ENCODE results near the gene ASB8. TPM values are rescaled to one million over a fixed set of nuclear protein-coding genes. Genes with fewer than 3 reads are reported as not detected.
A peak's percentile ranks its signal among the peaks of the same experiment; 100 is the strongest.
"Not testable (repeated sequence)": the region's sequence is repeated elsewhere in the genome, so short reads cannot be mapped to it uniquely, and the experiment has no call there.

Gene ASB8
- total and polyA plus RNA-seq, 2 donors, result 28.7 to 32.0 TPM

DNA sequence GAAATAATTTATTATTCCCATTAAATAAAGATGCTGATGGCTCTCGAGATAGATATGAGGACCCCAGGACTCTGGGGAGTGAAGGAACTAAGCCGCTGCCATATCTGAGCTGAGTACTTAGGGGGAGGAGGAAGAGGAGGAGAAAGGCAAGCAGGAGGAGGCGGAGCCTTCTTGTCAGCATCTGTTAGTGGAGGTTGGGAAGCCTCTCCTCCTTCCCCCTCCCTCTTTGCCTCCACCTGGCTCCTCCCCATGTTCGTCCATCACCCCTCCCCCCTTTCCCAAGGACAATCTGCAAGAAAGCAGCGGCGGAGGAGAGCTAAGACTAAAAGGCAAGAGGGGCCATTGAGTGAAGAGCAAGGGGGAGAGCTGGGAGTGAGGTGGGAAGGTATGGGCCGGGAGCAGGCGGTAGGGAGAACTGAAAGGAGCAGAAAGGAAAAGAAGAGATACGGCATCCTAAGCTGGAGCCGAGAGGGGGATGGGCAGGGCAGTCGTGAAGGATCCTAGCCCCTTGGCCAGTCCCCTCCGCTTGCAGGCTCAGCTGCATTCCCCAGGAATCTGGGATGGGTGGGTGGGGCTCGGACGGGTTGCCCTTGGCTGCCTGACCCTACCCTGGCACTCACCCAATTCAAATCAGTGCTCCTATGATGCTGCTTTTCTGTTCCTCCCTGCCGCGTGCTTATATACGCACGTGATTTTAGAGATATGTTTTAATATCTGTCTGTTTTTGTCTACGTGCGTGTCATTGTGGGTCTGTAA is 38.1 kb downstream of the ASB8 start, which contains the start of gene PFKM:
Gene PFKM (plus strand): TSS at position 287 of the 756 bp plus-strand sequence. CDS start 3,411 bp downstream, outside the sequence.
- WGBS, result under 1% methylated on average over 20 of the region's 20 CpGs
- peak within 1 kb of the TSS; percentile 18 for H3K27ac ChIP-seq (ENCODE audit: low read depth)
- H3K4me1 ChIP-seq (ENCODE audit: insufficient read depth), result no peaks in the 10 kb centered on the region
- peak; percentile 84 for DNase-seq (ENCODE audit: extremely low spot score)
- peaks cover 2% of the 10 kb centered on the region for H3K36me3 ChIP-seq (ENCODE audit: insufficient read depth)
- peak within 1 kb of the TSS; percentile 53 for H3K4me3 ChIP-seq (ENCODE audit: low read depth, low read length)

DNA sequence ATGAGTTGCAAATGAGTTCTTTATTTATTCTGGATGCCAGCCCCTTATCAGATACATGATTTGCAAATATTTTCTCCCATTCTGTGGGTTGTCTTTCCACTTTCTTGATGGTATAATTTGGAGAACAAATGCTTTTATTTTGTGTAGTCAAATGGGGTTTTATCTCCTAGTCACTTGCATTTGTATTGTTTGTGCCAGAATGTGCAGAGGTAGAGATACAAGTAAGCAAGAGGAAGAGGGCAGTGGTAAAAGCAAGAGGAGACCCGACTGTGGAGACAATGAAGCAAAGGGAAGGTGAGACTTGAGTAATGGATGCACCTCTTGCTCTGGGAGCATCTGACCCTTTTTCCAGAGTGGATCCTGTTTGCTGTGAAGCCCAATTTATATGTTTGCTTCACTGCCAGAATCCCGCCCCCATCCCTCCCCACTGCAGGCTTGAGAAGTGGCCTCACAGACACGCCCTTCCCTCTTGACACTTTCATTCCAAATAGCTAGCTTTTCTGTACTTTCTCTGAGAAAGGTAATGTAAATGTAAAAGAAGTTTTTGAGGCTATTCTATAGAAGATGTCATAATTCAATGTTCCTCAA is 38.9 kb downstream of the ASB8 start:
- 18% methylated on average over 3 of the region's 3 CpGs for WGBS
- Histone ChIP-seq H3K4me3 (ENCODE audit: low read depth, low read length) (peak overlapping the region; percentile 53), H3K27ac (ENCODE audit: low read depth) (no peak overlapping the region), H3K4me1 (ENCODE audit: insufficient read depth) (no peaks in the 10 kb centered on the region), H3K36me3 (ENCODE audit: insufficient read depth) (peaks cover 2% of the 10 kb centered on the region)
- DNase-seq (ENCODE audit: extremely low spot score), result no peak

DNA sequence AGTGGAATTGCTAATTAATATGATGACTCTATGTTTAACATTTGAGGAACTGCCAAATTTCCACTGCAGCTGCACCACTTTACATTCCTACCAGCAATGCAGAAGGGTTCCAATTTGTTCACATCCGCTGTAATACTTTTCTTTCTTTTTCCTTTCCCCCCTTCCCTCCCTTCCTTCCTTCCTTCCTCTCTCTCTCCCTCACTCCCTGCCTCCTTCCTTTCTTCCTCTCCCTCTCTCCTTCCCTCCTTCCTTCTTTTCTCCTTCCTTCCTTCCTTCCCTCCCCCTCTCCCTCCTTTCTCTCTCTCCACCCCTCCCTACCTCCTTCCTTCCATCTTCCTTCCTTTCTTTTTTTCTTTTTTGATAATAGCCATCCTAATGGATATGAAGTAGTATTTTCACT is 41.4 kb downstream of the ASB8 start:
- Histone ChIP-seq H3K27ac (ENCODE audit: low read depth) (no peak overlapping the region), H3K36me3 (ENCODE audit: insufficient read depth) (no peaks in the 10 kb centered on the region), H3K4me3 (ENCODE audit: low read depth, low read length) (no peak overlapping the region), H3K4me1 (ENCODE audit: insufficient read depth) (no peaks in the 10 kb centered on the region)
- 90% methylated on average over 1 of the region's 1 CpG for WGBS
- no peak for DNase-seq (ENCODE audit: extremely low spot score)

DNA sequence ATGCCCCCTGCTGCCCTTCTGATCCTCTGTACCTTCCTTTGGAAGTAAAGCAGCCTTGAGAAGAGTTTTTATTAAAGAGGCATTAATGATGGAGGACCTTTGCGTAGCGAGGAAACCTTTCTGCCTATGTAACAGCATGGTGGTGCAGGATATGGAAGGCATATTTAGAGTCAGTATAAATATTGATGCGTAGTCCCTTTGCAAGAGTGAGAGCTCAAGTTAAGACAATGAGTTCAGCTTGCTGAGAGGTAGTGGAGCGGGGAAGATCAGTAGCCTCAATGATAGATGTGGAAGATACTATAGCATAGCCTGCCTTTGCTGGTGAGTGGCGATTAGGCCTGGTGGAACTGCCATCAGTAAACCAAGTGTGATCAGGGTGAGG is 46.0 kb downstream of the ASB8 start:
- not testable (repeated sequence) for H3K4me3 ChIP-seq (ENCODE audit: low read depth, low read length); H3K27ac ChIP-seq (ENCODE audit: low read depth); H3K36me3 ChIP-seq (ENCODE audit: insufficient read depth); H3K4me1 ChIP-seq (ENCODE audit: insufficient read depth); DNase-seq (ENCODE audit: extremely low spot score)
- WGBS, result 94% methylated on average over 5 of the region's 5 CpGs

DNA sequence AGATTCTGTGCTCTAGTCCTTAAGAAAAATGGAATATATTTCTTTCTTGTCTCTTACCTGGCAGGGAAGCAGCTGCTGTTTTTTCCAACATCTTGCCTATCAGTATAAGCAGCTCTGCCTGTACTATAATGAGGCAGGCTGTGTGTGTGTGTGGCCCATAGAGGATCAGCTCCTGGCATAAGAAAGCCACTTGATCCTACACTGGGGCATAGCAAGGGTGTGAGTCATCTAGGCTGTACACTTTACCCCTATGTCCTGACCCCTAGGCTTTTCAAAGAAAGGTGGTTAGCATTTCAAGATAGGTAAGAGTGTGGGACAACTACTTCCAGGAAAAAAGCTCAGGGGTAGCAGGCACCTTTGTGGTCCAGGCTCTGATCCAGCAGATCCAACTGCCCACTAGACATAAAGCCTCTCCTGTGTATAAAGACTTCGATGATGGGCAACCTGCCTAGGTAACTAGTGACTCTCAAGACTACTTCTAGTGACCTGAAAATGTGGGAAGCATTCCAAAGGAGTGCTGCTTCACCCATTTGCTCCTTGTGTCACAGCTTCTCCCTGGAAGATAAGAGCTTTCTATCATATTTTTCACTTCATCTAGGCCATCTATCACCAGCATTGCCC is 46.5 kb downstream of the ASB8 start:
- 82% methylated on average over 1 of the region's 1 CpG for WGBS
- no peaks in the 10 kb centered on the region for H3K36me3 ChIP-seq (ENCODE audit: insufficient read depth)
- no peaks in the 10 kb centered on the region for H3K4me1 ChIP-seq (ENCODE audit: insufficient read depth)
- no peak overlapping the region for H3K4me3 ChIP-seq (ENCODE audit: low read depth, low read length)
- no peak overlapping the region for H3K27ac ChIP-seq (ENCODE audit: low read depth)
- no peak for DNase-seq (ENCODE audit: extremely low spot score)

DNA sequence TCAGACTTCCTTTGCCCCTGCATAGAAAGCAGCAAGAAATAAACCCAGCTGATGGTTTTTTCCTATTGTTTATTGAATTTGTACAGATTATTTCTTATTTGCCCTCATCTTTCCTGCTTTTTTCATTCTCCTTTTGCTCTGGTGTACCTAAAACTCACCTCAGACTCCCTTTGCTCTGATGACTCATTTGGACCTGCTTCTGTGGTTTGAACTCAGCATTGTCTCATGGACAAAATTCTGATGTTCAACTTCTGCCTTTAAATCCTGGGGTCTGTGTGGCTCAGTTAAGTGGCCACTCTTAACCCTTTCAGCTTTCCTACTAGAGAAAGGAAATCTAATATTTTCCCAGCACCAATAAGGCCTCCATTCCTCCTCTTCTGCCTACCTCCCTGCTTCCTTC is 47.9 kb downstream of the ASB8 start:
- Histone ChIP-seq H3K4me1 (ENCODE audit: insufficient read depth) (no peaks in the 10 kb centered on the region), H3K36me3 (ENCODE audit: insufficient read depth) (no peaks in the 10 kb centered on the region), H3K27ac (ENCODE audit: low read depth) (no peak overlapping the region), H3K4me3 (ENCODE audit: low read depth, low read length) (no peak overlapping the region)
- no peak for DNase-seq (ENCODE audit: extremely low spot score)

DNA sequence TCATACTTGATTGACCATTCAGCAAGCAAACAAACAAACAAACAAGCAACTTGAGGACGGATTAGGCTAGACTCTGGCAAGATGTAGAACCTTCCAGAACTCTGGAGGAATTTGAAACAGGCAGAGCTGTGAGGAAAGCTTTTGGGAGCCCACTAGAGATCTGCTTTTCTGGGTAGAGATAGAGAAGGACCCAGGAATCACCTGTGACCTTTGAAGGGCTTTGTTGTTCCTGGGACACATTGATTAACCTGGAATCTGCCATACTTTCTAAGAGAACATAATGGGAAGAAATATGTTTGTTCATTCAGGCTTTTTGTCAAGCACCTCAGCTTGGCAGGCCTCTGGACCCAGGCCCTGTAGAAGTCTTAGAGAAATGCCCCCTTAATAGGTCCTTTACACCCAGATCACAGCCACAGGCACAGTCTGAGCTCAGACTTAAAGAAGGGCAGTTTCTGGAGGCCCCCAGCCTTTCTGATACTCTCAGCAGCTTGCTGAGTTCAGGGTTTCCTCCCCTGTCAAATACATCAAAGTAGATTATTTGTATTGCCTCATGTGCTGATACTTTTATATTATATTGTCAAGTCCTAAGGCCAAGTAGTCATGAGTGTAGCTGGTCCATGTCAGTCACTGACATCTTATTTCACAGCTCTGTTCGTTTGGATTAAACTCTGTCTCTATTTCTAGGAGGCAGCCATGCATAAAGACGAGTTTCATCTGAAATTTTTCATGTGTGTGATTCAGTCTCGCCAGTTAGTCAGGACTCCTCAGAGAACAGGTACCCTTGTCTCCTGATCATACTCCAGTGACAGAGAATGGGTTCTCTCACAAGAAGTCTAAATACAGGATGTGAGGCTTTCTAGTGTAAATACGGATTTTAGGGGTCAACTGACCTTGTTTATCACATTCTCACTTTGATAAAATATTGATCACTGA is 50.4 kb downstream of the ASB8 start:
- no peaks in the 10 kb centered on the region for H3K36me3 ChIP-seq (ENCODE audit: insufficient read depth)
- DNase-seq (ENCODE audit: extremely low spot score), result no peak
- H3K4me3 ChIP-seq (ENCODE audit: low read depth, low read length), result peak overlapping the region; percentile 94
- H3K4me1 ChIP-seq (ENCODE audit: insufficient read depth), result no peaks in the 10 kb centered on the region
- peak overlapping the region; percentile 85 for H3K27ac ChIP-seq (ENCODE audit: low read depth)
- WGBS, result 75% methylated on average over 5 of the region's 5 CpGs

DNA sequence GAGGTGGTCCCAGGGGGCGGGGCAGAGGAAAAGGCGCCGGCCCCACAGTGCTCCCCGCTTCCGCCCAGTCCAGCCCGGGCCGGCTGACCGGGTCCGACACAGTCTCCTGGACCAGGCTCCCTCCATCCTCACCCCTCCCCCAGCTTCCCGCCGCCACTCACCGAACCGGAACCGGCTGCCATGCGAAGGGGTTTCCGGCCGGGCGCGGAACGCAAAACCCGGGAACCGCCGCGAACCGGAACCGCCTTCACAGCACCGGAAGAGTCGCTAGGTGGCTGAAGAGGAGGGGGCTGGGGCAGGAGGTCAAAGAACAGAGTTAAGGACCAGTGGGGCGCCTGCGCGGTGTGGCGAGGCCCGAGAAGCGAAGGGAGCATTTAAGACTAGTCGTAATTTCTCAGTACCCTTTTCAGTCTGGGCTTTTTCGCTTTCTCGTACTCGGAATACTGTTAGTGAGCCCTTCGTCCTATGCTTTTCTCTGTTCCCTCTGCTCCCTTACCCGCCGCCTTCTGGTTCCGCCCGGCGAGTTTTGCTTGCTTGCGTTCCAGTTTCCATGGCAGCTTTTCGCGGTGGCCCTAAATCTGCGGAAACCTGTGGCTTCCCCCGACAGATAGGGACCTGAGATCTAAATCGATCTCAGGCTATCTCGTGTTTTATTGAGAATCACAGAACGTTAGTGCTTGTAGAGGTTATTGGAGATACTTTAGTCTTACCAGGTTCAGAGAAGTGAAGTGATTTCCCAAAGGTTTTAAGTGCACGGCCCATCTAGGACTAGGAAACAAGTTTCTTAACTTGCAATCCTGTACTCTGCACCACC is 51.2 kb downstream of the ASB8 start, which contains the start of gene SENP1:
Gene SENP1 (minus strand): TSS at position 213 of the 814 bp plus-strand sequence. CDS start 4,607 bp downstream, outside the sequence.
- under 1% methylated on average over 53 of the region's 53 CpGs for WGBS
- no peaks in the 10 kb centered on the region for H3K4me1 ChIP-seq (ENCODE audit: insufficient read depth)
- H3K27ac ChIP-seq (ENCODE audit: low read depth), result peak within 1 kb of the TSS; percentile 85
- H3K4me3 ChIP-seq (ENCODE audit: low read depth, low read length), result peak within 1 kb of the TSS; percentile 94
- no peaks in the 10 kb centered on the region for H3K36me3 ChIP-seq (ENCODE audit: insufficient read depth)
- DNase-seq (ENCODE audit: extremely low spot score), result peak; percentile 73

DNA sequence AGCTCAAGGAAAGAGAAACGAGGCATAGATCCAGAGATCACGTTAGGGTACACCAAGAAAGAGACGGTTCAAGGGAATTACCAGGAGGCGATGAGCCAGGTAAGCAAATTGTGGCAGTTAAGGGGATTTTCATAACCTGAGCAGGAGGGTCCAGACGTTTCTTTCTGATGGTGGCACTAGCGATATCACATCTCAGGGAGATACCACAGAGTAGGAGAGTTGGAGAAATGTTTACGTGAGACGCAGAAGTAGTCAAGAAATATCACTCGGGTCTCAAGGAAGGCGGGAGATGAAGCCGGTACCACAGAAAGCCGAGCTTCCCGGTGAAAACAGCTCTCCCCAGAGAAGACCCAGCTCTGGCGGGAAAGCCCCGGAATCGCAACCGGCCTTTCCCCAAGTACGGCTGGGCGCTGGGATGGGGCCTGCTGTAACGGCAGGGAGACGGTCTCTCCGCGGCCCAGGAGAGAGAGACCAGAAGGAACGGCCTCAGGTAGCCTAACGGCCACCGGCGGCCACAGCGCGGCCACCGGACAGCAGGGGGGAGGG is 51.9 kb downstream of the ASB8 start:
- no peak for DNase-seq (ENCODE audit: extremely low spot score)
- H3K36me3 ChIP-seq (ENCODE audit: insufficient read depth), result no peaks in the 10 kb centered on the region
- peak overlapping the region; percentile 85 for H3K27ac ChIP-seq (ENCODE audit: low read depth)
- WGBS, result under 1% methylated on average over 30 of the region's 30 CpGs
- peak overlapping the region; percentile 94 for H3K4me3 ChIP-seq (ENCODE audit: low read depth, low read length)
- H3K4me1 ChIP-seq (ENCODE audit: insufficient read depth), result no peaks in the 10 kb centered on the region

DNA sequence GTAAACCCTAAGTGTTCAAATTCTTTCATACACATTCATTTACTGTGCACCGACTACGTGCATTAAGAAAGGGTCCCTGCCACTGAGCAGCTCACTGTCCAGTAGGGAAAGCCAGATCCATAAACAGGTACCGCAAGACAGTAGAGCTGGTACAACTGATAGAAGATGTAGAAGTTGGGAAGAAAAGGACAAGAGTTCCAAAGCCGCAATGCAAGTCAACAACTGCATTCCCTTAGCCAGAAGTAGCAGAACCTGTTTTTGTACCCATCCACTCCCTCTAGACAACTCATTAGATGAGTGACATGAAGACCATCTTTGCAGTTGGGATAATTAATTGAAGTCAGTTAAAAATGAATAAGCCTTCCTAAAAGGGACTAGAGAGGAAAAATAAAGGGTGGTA is 52.8 kb downstream of the ASB8 start:
- no peak overlapping the region for H3K27ac ChIP-seq (ENCODE audit: low read depth)
- no peak overlapping the region for H3K4me3 ChIP-seq (ENCODE audit: low read depth, low read length)
- no peak for DNase-seq (ENCODE audit: extremely low spot score)

More for the DNA sequence above, 52.8 kb downstream of the ASB8 start:
- WGBS, result 67% methylated on average over 4 of the region's 4 CpGs
- Histone ChIP-seq H3K4me1 (ENCODE audit: insufficient read depth) (no peaks in the 10 kb centered on the region), H3K36me3 (ENCODE audit: insufficient read depth) (no peaks in the 10 kb centered on the region)
